Measurements from ENCODE around the gene SLC6A1. TPM values are rescaled to one million over a fixed set of nuclear protein-coding genes. Genes with fewer than 3 reads are reported as not detected.

Gene SLC6A1
- total RNA-seq, 1 experiment from 2014 or later = not detected

DNA sequence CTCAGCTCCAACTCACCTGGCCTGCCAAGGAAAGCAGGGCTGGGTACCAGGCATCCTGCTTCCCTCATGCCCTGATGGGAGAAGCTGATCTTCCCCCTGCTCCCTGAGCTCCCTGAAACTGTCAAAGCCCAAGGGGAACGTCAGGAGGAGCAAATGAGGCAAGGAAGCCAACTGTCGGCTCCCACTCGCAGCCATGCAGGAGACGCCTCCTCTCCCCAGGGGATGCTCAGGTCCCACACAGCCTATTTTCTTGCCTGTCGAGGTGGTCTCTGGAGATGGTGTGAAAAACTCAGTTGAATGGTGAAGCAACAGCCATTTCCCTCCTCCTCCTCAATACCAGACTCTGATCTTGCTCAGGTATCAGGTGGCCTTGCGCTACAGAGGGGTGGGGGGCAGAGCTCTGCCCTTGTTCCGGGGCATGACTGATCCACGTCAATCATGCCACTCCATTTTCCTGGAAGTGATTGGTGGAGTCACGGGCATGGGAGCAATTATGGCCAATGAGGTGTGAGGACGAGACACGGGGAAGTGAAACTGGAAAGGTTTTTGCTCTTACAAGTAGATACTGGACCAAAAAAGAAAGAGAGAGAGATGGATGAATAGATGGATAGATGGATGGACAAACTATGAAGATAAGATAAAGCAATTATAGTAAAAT, 58.2 kb downstream of the SLC6A1 start:
- no peak overlapping the region for H2BK12ac ChIP-seq (ENCODE audit: insufficient read length, low read depth, low read length)
- no peak overlapping the region for H2BK15ac ChIP-seq (ENCODE audit: low read depth, low read length)
- Mint-ChIP-seq H3K4me3 (no peak overlapping the region), H3K36me3 (ENCODE audit: insufficient read depth in 1 of 3, low read depth in 3 of 3) (no peaks in the 10 kb centered on the region), H3K27me3 (ENCODE audit: low read depth) (peaks cover 18% of the 10 kb centered on the region), H3K27ac (no peak overlapping the region), H3K4me1 (peaks cover 3 to 4% of the 10 kb centered on the region in 2 experiments), H3K9me3 (no peaks in the 10 kb centered on the region)
- no peak overlapping the region; the same call in 1 of the 2 replicates for H3K14ac ChIP-seq (ENCODE audit: insufficient read depth, low read length)
- H3K4ac ChIP-seq (ENCODE audit: low read depth, low read length) = no peak overlapping the region
- no peak overlapping the region for H2BK5ac ChIP-seq (ENCODE audit: insufficient read length, low read length)
- H2AFZ ChIP-seq (ENCODE audit: low read length) = no peak overlapping the region
- H3K79me2 ChIP-seq (ENCODE audit: insufficient read depth, low read length) = no peaks in the 10 kb centered on the region
- no peak overlapping the region for H3K27ac ChIP-seq (ENCODE audit: insufficient read length, low read depth, low read length)
- no CpG with 5 or more reads among the region's 11 CpGs for WGBS (ENCODE audit: extremely low coverage, insufficient read length, low lambda C conversion rate)
- H4K91ac ChIP-seq (ENCODE audit: insufficient read length, low read depth, low read length) = no peak overlapping the region
- H3K27me3 ChIP-seq (ENCODE audit: insufficient read depth, low read length) = no peaks in the 10 kb centered on the region
- H3K23ac ChIP-seq (ENCODE audit: insufficient read length, low read depth, low read length) = no peak overlapping the region
- no peaks in the 10 kb centered on the region for H3K79me1 ChIP-seq (ENCODE audit: insufficient read depth, low read depth, low read length, poor library complexity, severe bottlenecking)
- no peaks in the 10 kb centered on the region for H4K20me1 ChIP-seq (ENCODE audit: control insufficient read depth, insufficient read depth, insufficient read length)
- no peak overlapping the region for H3K56ac ChIP-seq (ENCODE audit: insufficient read length, low read depth, low read length)
- H3K4me1 ChIP-seq (ENCODE audit: insufficient read depth, low read length) = no peaks in the 10 kb centered on the region
- no peak overlapping the region for H2BK120ac ChIP-seq (ENCODE audit: low read depth, low read length, poor library complexity, severe bottlenecking)
- H2BK20ac ChIP-seq (ENCODE audit: low read depth, low read length, poor library complexity, severe bottlenecking) = no peak overlapping the region
- no peak overlapping the region for H3K4me2 ChIP-seq (ENCODE audit: insufficient read depth, insufficient read length, low read length)
- H3K9me3 ChIP-seq (ENCODE audit: control insufficient read depth, low read depth, low read length) = no peaks in the 10 kb centered on the region
- DNase-seq = no peak
- H2AK5ac ChIP-seq (ENCODE audit: insufficient read length, low read length) = no peak overlapping the region
- no peak overlapping the region for H3K9ac ChIP-seq (ENCODE audit: extremely low read depth, insufficient read length, low read length)
- H3T11ph ChIP-seq (ENCODE audit: low read length) = no peak overlapping the region
- H4K8ac ChIP-seq (replicated peaks; ENCODE audit: insufficient read length, low read depth, low read length) = no peak overlapping the region
- H3K18ac ChIP-seq (ENCODE audit: insufficient read length, low read depth, low read length) = no peak overlapping the region
- no peaks in the 10 kb centered on the region for H3K23me2 ChIP-seq (ENCODE audit: insufficient read length, low read depth, low read length, poor library complexity, severe bottlenecking)
- TF ChIP-seq, protein P1, sequence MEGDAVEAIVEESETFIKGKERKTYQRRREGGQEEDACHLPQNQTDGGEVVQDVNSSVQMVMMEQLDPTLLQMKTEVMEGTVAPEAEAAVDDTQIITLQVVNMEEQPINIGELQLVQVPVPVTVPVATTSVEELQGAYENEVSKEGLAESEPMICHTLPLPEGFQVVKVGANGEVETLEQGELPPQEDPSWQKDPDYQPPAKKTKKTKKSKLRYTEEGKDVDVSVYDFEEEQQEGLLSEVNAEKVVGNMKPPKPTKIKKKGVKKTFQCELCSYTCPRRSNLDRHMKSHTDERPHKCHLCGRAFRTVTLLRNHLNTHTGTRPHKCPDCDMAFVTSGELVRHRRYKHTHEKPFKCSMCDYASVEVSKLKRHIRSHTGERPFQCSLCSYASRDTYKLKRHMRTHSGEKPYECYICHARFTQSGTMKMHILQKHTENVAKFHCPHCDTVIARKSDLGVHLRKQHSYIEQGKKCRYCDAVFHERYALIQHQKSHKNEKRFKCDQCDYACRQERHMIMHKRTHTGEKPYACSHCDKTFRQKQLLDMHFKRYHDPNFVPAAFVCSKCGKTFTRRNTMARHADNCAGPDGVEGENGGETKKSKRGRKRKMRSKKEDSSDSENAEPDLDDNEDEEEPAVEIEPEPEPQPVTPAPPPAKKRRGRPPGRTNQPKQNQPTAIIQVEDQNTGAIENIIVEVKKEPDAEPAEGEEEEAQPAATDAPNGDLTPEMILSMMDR (conservative IDR thresholded peaks at IDR 0.05) = no peak
- H4K5ac ChIP-seq (ENCODE audit: insufficient read length, low read depth, low read length) = no peak overlapping the region
